Thyroid gland (tissue), 4 donors: ENCODE data around the gene METTL26.

ENCODE experiments used
- CTCF ChIP-seq, 6 experiments: fragments of 200-600 bp in 3 of 6; fragments of 450-650 bp in 3 of 6; sonication (generic) in 3 of 6; IDR thresholded peaks; one replicate each; pipeline ENCODE4 v1.5.1; 2016 to 2019; ENCODE audit warnings: antibody characterized with exemption in 6 of 6, mild to moderate bottlenecking in 2 of 6, inconsistent platforms in 1 of 6, moderate library complexity in 1 of 6
- POLR2A ChIP-seq, 2 donors: fragments of 450-650 bp; IDR thresholded peaks; one replicate each; pipeline ENCODE4 v1.6.1; 2017; ENCODE audit warnings: antibody characterized with exemption in 2 of 2, mild to moderate bottlenecking in 2 of 2, moderate library complexity in 1 of 2

- TF ChIP-seq CTCF (IDR thresholded peaks at IDR 0.05) (no peak), POLR2A (IDR thresholded peaks at IDR 0.05) (no peak)
These were observed 22.8 kb upstream of the METTL26 start for GRCh38 chr16:658679-659571.
